Measurements from ENCODE around the gene EFL1.

DNA sequence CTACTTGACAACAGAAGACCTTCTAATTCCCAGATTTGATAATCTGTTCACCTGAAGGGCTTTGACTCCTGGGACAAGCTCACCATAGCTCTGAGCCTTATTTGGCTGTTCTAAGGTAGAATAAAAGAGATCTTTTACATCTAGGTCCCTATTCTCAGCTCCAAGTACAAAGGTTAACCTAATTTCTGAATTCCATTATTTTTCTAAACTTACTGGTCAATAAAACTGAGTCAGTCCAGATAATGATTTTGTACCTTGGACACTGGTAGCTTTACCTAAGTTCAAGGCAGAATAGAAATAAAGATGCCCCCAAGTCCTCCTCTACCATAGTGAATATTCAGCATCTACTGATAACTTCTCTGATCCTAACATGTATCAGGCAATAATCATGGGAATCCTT lies 135.0 kb downstream of the EFL1 start:
- TF ChIP-seq EZH2 (IDR thresholded peaks at IDR 0.05; ENCODE audit: borderline replicate concordance, insufficient read depth, low read length, poor library complexity, severe bottlenecking), result no peak
- TF ChIP-seq, protein P1, sequence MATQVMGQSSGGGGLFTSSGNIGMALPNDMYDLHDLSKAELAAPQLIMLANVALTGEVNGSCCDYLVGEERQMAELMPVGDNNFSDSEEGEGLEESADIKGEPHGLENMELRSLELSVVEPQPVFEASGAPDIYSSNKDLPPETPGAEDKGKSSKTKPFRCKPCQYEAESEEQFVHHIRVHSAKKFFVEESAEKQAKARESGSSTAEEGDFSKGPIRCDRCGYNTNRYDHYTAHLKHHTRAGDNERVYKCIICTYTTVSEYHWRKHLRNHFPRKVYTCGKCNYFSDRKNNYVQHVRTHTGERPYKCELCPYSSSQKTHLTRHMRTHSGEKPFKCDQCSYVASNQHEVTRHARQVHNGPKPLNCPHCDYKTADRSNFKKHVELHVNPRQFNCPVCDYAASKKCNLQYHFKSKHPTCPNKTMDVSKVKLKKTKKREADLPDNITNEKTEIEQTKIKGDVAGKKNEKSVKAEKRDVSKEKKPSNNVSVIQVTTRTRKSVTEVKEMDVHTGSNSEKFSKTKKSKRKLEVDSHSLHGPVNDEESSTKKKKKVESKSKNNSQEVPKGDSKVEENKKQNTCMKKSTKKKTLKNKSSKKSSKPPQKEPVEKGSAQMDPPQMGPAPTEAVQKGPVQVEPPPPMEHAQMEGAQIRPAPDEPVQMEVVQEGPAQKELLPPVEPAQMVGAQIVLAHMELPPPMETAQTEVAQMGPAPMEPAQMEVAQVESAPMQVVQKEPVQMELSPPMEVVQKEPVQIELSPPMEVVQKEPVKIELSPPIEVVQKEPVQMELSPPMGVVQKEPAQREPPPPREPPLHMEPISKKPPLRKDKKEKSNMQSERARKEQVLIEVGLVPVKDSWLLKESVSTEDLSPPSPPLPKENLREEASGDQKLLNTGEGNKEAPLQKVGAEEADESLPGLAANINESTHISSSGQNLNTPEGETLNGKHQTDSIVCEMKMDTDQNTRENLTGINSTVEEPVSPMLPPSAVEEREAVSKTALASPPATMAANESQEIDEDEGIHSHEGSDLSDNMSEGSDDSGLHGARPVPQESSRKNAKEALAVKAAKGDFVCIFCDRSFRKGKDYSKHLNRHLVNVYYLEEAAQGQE (IDR thresholded peaks at IDR 0.05; ENCODE audit: borderline replicate concordance), result no peak
- TF ChIP-seq POLR2AphosphoS5 (IDR thresholded peaks at IDR 0.05), result no peak
